G401.6 (cell line): ENCODE data around the gene DNAJC18.

Experiments used
- FAIRE-seq: peaks from 2 replicates; lab custom pipeline; 2012; peaks lifted over from hg19 to GRCh38; lab: Jason Lieb, UNC

DNAJC18 gene

DNA sequence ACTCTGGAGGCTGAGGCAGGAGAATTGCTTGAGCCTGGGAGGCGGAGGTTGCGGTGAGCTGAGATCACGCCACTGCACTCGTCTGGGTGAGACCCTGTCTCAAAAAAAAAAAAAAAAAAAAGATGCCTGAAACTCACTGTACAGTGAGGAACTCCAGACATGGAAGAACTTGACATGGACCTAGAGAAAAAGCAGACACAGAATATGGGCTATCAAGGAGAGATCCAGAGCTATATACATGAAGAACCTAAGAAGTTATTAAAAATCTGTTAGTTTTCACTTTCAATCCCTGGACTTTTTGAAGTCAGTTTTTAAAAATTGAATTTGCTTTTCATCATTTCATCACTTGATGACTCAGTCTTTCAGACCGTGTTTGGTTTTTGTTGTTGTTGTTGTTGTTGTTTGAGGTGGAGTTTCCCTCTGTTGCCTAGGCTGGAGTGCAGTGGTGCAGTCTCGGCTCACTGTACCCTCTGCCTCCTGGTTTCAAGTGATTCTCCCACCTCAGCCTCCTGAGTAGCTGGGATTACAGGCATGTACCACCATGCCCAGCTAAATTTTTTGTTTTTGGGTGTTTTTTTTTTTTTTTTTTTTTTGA is 77.4 kb downstream of the DNAJC18 start:
- FAIRE-seq, result no peak

DNA sequence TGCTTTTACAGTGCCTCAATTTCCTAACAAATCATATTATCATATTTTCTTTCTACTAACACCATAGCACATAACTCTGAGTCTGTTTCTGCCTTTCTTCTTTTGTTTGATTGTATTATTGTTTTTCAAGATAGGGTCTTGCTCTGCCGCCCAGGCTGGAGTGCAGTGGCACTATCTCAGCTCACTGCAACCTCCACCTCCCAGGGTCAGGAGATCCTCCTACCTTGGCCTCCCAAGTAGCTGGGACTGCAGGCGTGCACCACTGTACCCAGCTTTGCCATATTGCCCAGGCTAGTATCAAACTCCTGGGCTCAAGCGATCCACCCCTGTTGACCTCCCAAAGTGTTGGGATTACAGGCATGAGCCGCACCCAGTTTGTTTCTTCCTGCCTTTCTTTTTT is 78.9 kb downstream of the DNAJC18 start:
- no peak for FAIRE-seq
